Pancreas (tissue), 10 donors: Measurements from ENCODE around the gene SYNDIG1. TPM values are rescaled to one million over a fixed set of nuclear protein-coding genes. Genes with fewer than 3 reads are reported as not detected.

Source experiments
- ATAC-seq, 4 donors: fragments of 200-7000 bp; cut with Tn5 transposase; one replicate each; pipeline versions ENCODE4 v1.8.0 to v1.9.1; 2020; ENCODE audit warnings: mild to moderate bottlenecking in 4 of 4, moderate library complexity in 4 of 4
- DNase-seq, 6 donors: peaks; one replicate each; pipeline ENCODE4 v3.0.0-alpha.2; 2020
- FAIRE-seq: peaks from 2 replicates; lab custom pipeline; 2012; peaks lifted over from hg19 to GRCh38; lab: Jason Lieb, UNC
- H3K27ac ChIP-seq, 4 donors: fragments of 200-600 bp; sonication (generic); 1 replicate in 3 of 4; 2 replicates in 1 of 4; pipeline versions ENCODE4 v1.5.0 to v1.8.0; 2020
- H3K27me3 ChIP-seq, 4 donors: fragments of 200-600 bp; one replicate each; pipeline ENCODE4 v1.8.0; 2021
- H3K36me3 ChIP-seq, 3 donors: fragments of 200-600 bp; sonication (generic) in 1 of 3; one replicate each; pipeline versions ENCODE4 v1.5.0 to v1.8.0; 2020 to 2021
- H3K4me1 ChIP-seq, 3 donors: fragments of 200-600 bp; one replicate each; pipeline ENCODE4 v1.8.0; 2021
- H3K4me3 ChIP-seq, 4 donors: fragments of 200-600 bp; sonication (generic) in 2 of 4; one replicate each; pipeline versions ENCODE4 v1.5.0 to v1.8.0; 2020 to 2021
- H3K9me3 ChIP-seq, 4 donors: fragments of 200-600 bp; one replicate each; pipeline ENCODE4 v1.8.0; 2021
- CTCF ChIP-seq, 4 donors: fragments of 200-600 bp; sonication (generic) in 3 of 4; IDR thresholded peaks; one replicate each; pipeline versions ENCODE4 v1.5.0 to v1.8.0; 2021; ENCODE audit warnings: antibody characterized with exemption in 4 of 4
- WGBS, 2 donors: extraction: QIAGEN DNeasy Blood & Tissue Kit; methylation state at CpG; one replicate each; pipeline ENCODE4 v1.1.7; 2013; 5-methylcytosine and 5-hydroxymethylcytosine counted together
- intact Hi-C, 3 donors: fragments of 100-400 bp; cut with DNase I; formaldehyde crosslinking; loops; one replicate each; pipeline versions ENCODE4 v1.11.1 to v1.14.2; 2022
- polyA plus RNA-seq, 2 donors: library from polyadenylated mRNA; stranded (reverse); fragments of 200-250 nt; gene quantifications; one replicate each; pipeline ENCODE4 v1.2.3, GENCODE V29; 2013
- total RNA-seq, 6 donors: library from RNA; stranded (reverse); fragmentation: NEBNext Ultra II Directional in 4 of 6; extraction: Animal tissue kit (Norgen Biotek cat#: 25700) in 4 of 6; gene quantifications; one replicate each; pipeline versions ENCODE4 v1.2.1 to v1.2.4, GENCODE V29; 2021 to 2023
- donor health status: healthy with polysubstance abuse.
- donor health status: DM: no; HTN: no; CAD: no; lungs with moderate emphysema.
- donor health status: DM: no; HTN: no; CAD: no.
- donor health status: control.
- donor health status: control.
- donor health status: Bipolar disorder and iron deficiency.
- donor health status: DM: yes; HTN: yes; CAD: no.
- donor health status: DM: no; HTN: no; CAD: no.
- donor health status: DM: no; HTN: no; CAD: no.
- donor health status: DM: yes; HTN: yes; CAD: no.

The SYNDIG1 gene
- total and polyA plus RNA-seq, 8 donors: 0.04 to 0.46 (median 0.23) TPM; not detected in 1

GRCh38 chr20:24610341-24611115 is 141.1 kb downstream of the SYNDIG1 start:
- FAIRE-seq (no peak), DNase-seq (no peak), ATAC-seq (no peak)
- Histone ChIP-seq H3K9me3 (no peaks in the 10 kb centered on the region), H3K4me1 (no peaks in the 10 kb centered on the region), H3K27me3 (no peaks in the 10 kb centered on the region), H3K27ac (no peak overlapping the region), H3K4me3 (no peak overlapping the region), H3K36me3 (no peaks in the 10 kb centered on the region)
- 68 to 71% methylated on average over 16 of the region's 16 CpGs for WGBS, 2 donors
- intact Hi-C loops: no loop called here
- no peak for TF ChIP-seq CTCF (IDR thresholded peaks at IDR 0.05)

GRCh38 chr20:24611360-24612140 is 142.1 kb downstream of the SYNDIG1 start:
- Histone ChIP-seq H3K4me3 (no peak overlapping the region), H3K36me3 (no peaks in the 10 kb centered on the region), H3K4me1 (no peaks in the 10 kb centered on the region), H3K9me3 (no peaks in the 10 kb centered on the region), H3K27ac (no peak overlapping the region), H3K27me3 (no peaks in the 10 kb centered on the region)
- intact Hi-C loops: no loop called here
- FAIRE-seq: no peak
- TF ChIP-seq CTCF (IDR thresholded peaks at IDR 0.05): no peak
- DNase-seq: no peak
- no peak for ATAC-seq
- WGBS, 2 donors: 72 to 91% methylated on average over 5 of the region's 5 CpGs

- Histone ChIP-seq H3K27ac (no peak overlapping the region), H3K9me3 (no peaks in the 10 kb centered on the region), H3K36me3 (no peaks in the 10 kb centered on the region), H3K4me3 (no peak overlapping the region), H3K4me1 (no peaks in the 10 kb centered on the region), H3K27me3 (no peaks in the 10 kb centered on the region)
- ATAC-seq (no peak), FAIRE-seq (no peak), DNase-seq (no peak)
- TF ChIP-seq CTCF (IDR thresholded peaks at IDR 0.05): no peak
- intact Hi-C loops: no loop called here
- WGBS, 2 donors: 68 to 86% methylated on average over 16 of the region's 16 CpGs
Observed at GRCh38 chr20:24612799-24613775, 143.7 kb downstream of the SYNDIG1 start.

GRCh38 chr20:24614341-24614740 is 144.9 kb downstream of the SYNDIG1 start:
- no peaks in the 10 kb centered on the region for H3K9me3 ChIP-seq
- DNase-seq (no peak), ATAC-seq (no peak), FAIRE-seq (no peak)
- no peaks in the 10 kb centered on the region for H3K36me3 ChIP-seq
- no peaks in the 10 kb centered on the region for H3K27me3 ChIP-seq
- intact Hi-C loops: no loop called here
- 49 to 61% methylated on average over 1 of the region's 1 CpG for WGBS, 2 donors
- no peaks in the 10 kb centered on the region for H3K4me1 ChIP-seq
- no peak for TF ChIP-seq CTCF (IDR thresholded peaks at IDR 0.05)
- H3K27ac ChIP-seq: no peak overlapping the region
- no peak overlapping the region for H3K4me3 ChIP-seq
